ENCODE measurements around the gene DCLRE1B.

Gene DCLRE1B

DNA sequence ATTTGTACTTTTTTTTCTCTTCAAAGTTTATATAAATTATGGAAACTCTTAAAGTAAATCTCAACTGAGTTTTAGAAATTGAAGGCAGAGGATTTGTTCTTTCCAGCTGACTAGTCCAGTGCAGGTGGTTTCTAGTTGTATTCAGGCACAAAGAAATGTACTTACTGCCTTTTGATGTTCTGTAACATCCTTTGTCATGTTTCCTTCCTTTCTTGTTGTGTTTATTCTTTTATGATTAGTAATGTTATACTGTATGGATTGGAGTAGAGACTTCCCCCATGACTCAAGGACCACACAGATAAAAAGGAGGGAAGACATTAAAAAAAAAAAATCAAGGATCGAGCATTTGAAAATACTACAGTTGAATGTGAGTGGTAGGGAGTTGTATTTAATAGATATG, 32.0 kb downstream of the DCLRE1B start:
- H3K27me3 ChIP-seq (ENCODE audit: low read length), result no peaks in the 10 kb centered on the region
- no peak overlapping the region for H3K4me3 ChIP-seq (ENCODE audit: insufficient read depth, low read length, poor library complexity, severe bottlenecking)
- H4K20me1 ChIP-seq (ENCODE audit: low read depth, low read length), result 0 out of 2 replicates have a peak, but pooled peaks cover 8% of the 10 kb centered on the region
- peaks cover 88% of the 10 kb centered on the region for H3K79me2 ChIP-seq (ENCODE audit: insufficient read depth, low read length)
- H3F3A ChIP-seq (ENCODE audit: insufficient read depth), result no peaks in the 10 kb centered on the region; the same call in 1 of the 2 replicates
- no peak overlapping the region for H3K27ac ChIP-seq (ENCODE audit: low read depth, low read length)
- no peak overlapping the region for H3K4me2 ChIP-seq (ENCODE audit: low read depth, low read length, poor library complexity, severe bottlenecking)
- no peaks in the 10 kb centered on the region for H3K9me2 ChIP-seq (replicated peaks; ENCODE audit: insufficient read depth, low read length)
- TF ChIP-seq EZH2phosphoT487 (conservative IDR thresholded peaks at IDR 0.05; ENCODE audit: low read length), result no peak
- TF ChIP-seq, protein P1, sequence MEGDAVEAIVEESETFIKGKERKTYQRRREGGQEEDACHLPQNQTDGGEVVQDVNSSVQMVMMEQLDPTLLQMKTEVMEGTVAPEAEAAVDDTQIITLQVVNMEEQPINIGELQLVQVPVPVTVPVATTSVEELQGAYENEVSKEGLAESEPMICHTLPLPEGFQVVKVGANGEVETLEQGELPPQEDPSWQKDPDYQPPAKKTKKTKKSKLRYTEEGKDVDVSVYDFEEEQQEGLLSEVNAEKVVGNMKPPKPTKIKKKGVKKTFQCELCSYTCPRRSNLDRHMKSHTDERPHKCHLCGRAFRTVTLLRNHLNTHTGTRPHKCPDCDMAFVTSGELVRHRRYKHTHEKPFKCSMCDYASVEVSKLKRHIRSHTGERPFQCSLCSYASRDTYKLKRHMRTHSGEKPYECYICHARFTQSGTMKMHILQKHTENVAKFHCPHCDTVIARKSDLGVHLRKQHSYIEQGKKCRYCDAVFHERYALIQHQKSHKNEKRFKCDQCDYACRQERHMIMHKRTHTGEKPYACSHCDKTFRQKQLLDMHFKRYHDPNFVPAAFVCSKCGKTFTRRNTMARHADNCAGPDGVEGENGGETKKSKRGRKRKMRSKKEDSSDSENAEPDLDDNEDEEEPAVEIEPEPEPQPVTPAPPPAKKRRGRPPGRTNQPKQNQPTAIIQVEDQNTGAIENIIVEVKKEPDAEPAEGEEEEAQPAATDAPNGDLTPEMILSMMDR (IDR thresholded peaks at IDR 0.05; ENCODE audit: insufficient read depth, low read length, poor library complexity, severe bottlenecking), result no peak
- H2AFZ ChIP-seq (ENCODE audit: low read depth, low read length, severe bottlenecking), result no peak overlapping the region
- H3K36me3 ChIP-seq (ENCODE audit: low read length), result peaks cover 7% of the 10 kb centered on the region; the same call in 1 of the 2 replicates
- H3K9ac ChIP-seq (ENCODE audit: low read length), result no peak overlapping the region
- no peaks in the 10 kb centered on the region for H3K9me3 ChIP-seq (ENCODE audit: insufficient read depth, low read length)

DNA sequence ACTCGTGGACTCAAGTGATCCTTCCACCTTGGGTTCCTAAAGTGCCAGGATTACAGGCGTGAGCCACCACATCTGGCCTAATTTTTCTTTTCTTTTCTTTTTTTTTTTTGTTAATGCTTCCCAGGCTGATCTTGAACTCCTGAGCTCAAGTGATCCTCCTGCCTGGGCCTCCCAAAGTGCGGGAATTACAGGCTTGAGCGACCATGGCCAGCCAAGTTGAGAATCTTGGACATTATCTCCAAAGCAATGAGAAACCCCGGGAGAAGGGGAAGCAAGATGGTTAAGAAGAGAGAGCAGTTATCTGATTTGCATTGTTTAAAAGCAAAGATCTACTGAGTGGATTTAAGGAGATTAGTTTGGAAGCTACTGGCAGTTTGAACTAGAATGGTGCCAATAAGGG, 33.1 kb downstream of the DCLRE1B start:
- Histone ChIP-seq H4K20me1 (ENCODE audit: low read depth, low read length) (peaks cover 8% of the 10 kb centered on the region; the same call in 1 of the 2 replicates), H3K27ac (ENCODE audit: low read depth, low read length) (no peak overlapping the region), H3K9ac (ENCODE audit: low read length) (no peak overlapping the region)

DNA sequence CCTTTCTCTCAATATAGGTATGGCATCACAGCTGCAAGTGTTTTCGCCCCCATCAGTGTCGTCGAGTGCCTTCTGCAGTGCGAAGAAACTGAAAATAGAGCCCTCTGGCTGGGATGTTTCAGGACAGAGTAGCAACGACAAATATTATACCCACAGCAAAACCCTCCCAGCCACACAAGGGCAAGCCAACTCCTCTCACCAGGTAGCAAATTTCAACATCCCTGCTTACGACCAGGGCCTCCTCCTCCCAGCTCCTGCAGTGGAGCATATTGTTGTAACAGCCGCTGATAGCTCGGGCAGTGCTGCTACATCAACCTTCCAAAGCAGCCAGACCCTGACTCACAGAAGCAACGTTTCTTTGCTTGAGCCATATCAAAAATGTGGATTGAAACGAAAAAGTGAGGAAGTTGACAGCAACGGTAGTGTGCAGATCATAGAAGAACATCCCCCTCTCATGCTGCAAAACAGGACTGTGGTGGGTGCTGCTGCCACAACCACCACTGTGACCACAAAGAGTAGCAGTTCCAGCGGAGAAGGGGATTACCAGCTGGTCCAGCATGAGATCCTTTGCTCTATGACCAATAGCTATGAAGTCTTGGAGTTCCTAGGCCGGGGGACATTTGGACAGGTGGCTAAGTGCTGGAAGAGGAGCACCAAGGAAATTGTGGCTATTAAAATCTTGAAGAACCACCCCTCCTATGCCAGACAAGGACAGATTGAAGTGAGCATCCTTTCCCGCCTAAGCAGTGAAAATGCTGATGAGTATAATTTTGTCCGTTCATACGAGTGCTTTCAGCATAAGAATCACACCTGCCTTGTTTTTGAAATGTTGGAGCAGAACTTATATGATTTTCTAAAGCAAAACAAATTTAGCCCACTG, 35.5 kb downstream of the DCLRE1B start:
- Histone ChIP-seq H3K9me2 (replicated peaks; ENCODE audit: insufficient read depth, low read length) (no peaks in the 10 kb centered on the region), H3K9me3 (ENCODE audit: insufficient read depth, low read length) (no peaks in the 10 kb centered on the region), H3K4me2 (ENCODE audit: low read depth, low read length, poor library complexity, severe bottlenecking) (no peak overlapping the region), H3K27ac (ENCODE audit: low read depth, low read length) (no peak overlapping the region), H3F3A (ENCODE audit: insufficient read depth) (peaks cover 2% of the 10 kb centered on the region; the same call in 1 of the 2 replicates), H3K36me3 (ENCODE audit: low read length) (peaks cover 30% of the 10 kb centered on the region), H3K27me3 (ENCODE audit: low read length) (no peaks in the 10 kb centered on the region), H2AFZ (ENCODE audit: low read depth, low read length, severe bottlenecking) (no peak overlapping the region), H3K4me3 (ENCODE audit: insufficient read depth, low read length, poor library complexity, severe bottlenecking) (no peak overlapping the region), H3K79me2 (ENCODE audit: insufficient read depth, low read length) (peaks cover 77% of the 10 kb centered on the region), H3K9ac (ENCODE audit: low read length) (no peak overlapping the region), H4K20me1 (ENCODE audit: low read depth, low read length) (peaks cover 8% of the 10 kb centered on the region; the same call in 1 of the 2 replicates)
- TF ChIP-seq, protein P1 (IDR thresholded peaks at IDR 0.05; ENCODE audit: insufficient read depth, low read length, poor library complexity, severe bottlenecking), result no peak
- TF ChIP-seq EZH2phosphoT487 (conservative IDR thresholded peaks at IDR 0.05; ENCODE audit: low read length), result no peak

More for the DNA sequence above, 33.1 kb downstream of the DCLRE1B start:
- Histone ChIP-seq H3K4me3 (ENCODE audit: insufficient read depth, low read length, poor library complexity, severe bottlenecking) (no peak overlapping the region), H3F3A (ENCODE audit: insufficient read depth) (no peaks in the 10 kb centered on the region; the same call in 1 of the 2 replicates), H3K4me2 (ENCODE audit: low read depth, low read length, poor library complexity, severe bottlenecking) (no peak overlapping the region), H3K9me2 (replicated peaks; ENCODE audit: insufficient read depth, low read length) (no peaks in the 10 kb centered on the region), H3K79me2 (ENCODE audit: insufficient read depth, low read length) (peaks cover 81% of the 10 kb centered on the region), H2AFZ (ENCODE audit: low read depth, low read length, severe bottlenecking) (no peak overlapping the region), H3K27me3 (ENCODE audit: low read length) (no peaks in the 10 kb centered on the region), H3K36me3 (ENCODE audit: low read length) (peaks cover 18% of the 10 kb centered on the region), H3K9me3 (ENCODE audit: insufficient read depth, low read length) (no peaks in the 10 kb centered on the region)
- TF ChIP-seq, protein P1 (IDR thresholded peaks at IDR 0.05; ENCODE audit: insufficient read depth, low read length, poor library complexity, severe bottlenecking), result no peak
- no peak for TF ChIP-seq EZH2phosphoT487 (conservative IDR thresholded peaks at IDR 0.05; ENCODE audit: low read length)
